K562 (cell line): ENCODE data around the gene SPATS2.

Source experiments
- SIX5 ChIP-seq, 2 experiments: IDR thresholded peaks; 2 replicates each; pipeline ENCODE4 v1.6.1; 2011; ENCODE audit warnings: low read length in 2 of 2, borderline replicate concordance in 1 of 2, low read depth in 1 of 2, mild to moderate bottlenecking in 1 of 2, moderate library complexity in 1 of 2; ENCODE audit not compliant: insufficient read depth in 1 of 2
- TCF7L2 ChIP-seq: fragments of 150-350 bp; IDR thresholded peaks from 2 replicates; pipeline ENCODE4 v1.6.1; 2016; ENCODE audit warnings: low read depth, mild to moderate bottlenecking, low read length, moderate library complexity
- ZNF263 ChIP-seq: sonication (generic); formaldehyde crosslinking; IDR thresholded peaks from 2 replicates; pipeline ENCODE4 v1.8.0; 2022; ENCODE audit warnings: mild to moderate bottlenecking, missing genetic modification reagents, borderline replicate concordance

- TF ChIP-seq TCF7L2 (no peak), SIX5 (IDR thresholded peaks at IDR 0.05; ENCODE audit: borderline replicate concordance in 1 of 2, insufficient read depth in 1 of 2, low read depth in 1 of 2, low read length in 2 of 2) (no peak), ZNF263 (CRISPR knock-in tag) (no peak)
Observed at GRCh38 chr12:49432616-49433015, 65.4 kb downstream of the SPATS2 start.
